Measurements from ENCODE around the gene ZYG11A.

ZYG11A gene

DNA sequence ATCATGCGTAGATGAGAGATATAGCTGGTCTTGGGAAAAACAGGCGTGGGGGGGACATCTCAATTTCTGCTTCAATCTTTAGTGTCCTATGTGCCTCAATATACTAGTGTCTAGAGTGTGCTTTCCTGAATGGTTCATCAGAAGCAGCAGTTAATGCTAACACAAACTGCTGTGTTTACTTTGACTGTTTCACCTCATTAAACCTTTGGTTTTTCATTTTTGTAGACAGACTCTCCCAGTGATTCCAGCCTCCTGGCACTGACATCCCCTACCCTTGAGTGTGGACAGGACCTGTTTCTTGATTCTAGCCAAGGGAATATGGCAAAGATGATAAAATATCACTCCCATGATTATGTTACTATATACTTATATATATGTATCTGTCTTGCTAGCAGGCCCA is 37.6 kb downstream of the ZYG11A start:
- DNase-seq: no peak

DNA sequence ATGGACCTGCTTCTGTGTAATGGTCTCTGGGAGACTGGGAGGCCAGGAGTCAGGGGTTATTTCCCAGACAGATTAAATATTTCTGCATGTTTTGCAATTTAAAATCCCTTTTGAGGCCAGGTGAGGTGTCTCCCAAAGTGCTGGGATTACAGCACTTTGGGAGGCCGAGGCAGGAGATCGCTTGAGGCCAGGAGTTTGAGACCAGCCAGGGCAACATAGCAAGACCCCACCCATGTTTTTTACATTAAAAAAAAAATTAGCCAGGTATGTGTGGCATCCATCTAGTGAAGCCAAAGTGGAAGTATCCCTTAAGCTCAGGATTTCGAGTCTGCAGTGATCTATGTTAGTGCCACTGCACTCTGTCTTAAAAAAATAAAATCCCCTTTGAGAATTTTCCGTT is 44.9 kb downstream of the ZYG11A start:
- DNase-seq: no peak

DNA sequence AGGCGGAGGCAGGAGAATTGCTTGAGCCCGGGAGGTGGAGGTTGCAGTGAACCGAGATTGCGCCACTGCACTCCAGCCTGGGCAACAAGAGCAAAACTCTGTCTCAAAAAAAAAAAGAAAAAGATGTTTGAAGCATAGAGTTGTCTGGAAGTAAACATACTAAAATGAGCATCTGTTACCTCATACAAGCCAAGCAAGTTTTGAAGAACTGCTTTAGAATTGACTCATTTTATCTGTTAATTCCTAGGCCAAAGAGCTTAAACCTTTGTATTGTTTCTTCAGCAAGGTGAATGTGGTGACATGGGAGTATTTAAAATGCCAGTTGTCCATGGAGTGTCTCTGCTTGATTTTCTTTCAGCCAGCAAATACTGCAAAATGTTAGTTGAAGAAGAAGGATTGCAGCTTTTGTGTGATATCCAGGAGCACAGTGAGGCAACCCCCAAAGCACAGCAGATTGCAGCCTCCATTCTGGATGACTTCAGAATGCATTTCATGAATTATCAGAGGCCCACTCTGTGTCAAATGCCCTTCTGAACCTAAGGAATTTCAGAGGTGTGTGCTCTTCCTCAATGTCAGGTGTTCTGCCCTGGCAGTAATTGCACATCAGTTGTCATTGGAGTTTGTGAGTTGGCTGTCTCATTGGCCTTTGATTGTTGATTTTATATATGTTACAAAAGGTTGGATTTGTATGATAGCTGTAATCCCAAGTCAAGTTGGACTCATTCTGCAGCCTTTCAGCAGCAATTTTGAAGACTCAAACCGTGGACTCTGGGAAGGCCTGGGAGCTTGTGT is 50.1 kb downstream of the ZYG11A start:
- DNase-seq: no peak

DNA sequence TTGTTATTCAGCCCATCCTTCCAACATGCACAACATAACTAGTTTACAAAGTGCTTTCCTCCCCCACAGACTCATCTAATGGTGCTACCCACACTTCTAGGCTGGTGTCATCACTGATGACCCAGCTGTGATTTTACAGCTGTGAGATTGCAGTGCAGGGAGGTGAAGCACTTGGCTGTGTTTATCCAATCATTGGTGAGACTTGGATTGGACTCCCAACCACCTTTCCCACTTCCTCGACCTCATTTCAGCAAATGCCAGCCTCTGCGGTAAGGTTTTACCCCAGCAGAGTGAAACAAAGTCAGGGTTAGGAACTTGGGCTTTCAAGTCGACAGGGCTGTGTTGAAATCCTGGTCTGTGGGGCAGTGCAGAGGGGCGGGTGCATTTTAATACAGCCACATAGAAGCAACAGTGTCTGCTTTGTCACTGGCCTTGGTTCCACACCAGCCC is 56.9 kb downstream of the ZYG11A start:
- DNase-seq: no peak

DNA sequence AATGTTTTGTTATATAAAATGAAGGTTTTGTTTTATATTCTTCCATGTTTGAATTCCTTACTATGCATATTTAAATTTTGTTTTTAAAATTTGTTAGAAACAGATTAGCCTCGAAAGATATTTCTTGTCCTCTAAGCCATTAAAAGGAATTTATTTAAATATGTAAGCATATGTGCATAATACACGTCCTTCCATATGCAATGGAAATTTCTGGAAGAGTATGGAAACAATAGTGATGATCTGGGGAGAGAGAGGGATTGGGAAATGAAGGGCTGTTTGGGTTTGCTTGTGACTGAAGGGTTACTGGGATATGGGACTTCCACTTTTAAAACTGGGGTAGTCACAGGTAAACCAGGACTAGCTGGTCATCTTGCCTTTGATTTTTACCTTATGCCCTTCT is 57.8 kb downstream of the ZYG11A start:
- DNase-seq: no peak

DNA sequence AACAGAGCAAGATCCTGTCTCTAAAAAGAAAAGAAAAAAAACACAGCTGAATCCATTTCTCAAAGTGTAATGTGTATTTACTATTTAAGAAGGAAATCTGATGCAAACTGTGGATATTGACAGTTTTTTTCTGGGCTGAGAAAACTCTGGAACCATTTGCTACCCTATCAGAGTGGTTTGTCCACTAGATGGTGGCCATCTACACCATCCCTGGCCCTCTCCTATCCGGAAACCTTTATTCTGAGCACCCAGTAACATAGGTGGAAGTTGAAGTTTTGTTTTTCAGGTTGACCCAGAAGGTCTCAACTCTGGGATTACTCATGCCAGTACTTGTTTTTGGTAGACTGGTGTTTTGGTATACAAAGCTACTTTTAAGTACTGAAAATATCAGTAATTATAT is 58.8 kb downstream of the ZYG11A start:
- DNase-seq: no peak

DNA sequence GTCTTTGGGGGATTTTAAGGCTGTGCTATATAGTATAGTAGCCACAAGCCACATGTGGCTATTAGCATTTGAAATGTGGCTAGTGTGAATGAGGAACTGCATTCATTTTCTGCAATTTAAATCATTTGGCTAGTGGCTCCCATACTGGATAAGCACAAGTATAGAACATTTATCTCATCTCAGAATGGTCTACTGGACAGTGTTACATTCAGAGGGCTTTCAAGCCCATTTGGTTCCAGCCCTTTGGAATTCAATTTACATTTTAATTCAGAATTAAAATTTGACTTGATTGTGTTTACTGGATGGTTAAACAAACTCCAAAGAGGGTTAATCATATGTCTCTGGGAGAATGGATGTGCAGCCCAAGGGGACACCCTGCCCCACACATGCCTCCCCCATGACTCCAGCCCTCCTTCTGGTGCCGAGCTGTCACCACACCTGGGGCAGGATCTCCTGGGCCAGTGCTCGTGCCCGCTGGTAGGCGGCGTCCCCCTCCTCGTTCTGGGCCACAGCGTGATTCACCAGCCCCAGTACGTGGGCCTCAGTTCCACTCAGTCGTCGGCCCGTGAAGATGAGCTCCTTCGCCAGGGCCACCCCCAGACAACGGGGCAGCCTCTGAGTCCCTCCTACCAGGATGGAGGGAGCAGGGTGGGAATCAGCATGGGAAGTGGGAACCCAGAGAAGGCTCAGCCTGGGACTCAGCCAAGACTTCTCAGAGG is 61.8 kb downstream of the ZYG11A start:
- DNase-seq: no peak

DNA sequence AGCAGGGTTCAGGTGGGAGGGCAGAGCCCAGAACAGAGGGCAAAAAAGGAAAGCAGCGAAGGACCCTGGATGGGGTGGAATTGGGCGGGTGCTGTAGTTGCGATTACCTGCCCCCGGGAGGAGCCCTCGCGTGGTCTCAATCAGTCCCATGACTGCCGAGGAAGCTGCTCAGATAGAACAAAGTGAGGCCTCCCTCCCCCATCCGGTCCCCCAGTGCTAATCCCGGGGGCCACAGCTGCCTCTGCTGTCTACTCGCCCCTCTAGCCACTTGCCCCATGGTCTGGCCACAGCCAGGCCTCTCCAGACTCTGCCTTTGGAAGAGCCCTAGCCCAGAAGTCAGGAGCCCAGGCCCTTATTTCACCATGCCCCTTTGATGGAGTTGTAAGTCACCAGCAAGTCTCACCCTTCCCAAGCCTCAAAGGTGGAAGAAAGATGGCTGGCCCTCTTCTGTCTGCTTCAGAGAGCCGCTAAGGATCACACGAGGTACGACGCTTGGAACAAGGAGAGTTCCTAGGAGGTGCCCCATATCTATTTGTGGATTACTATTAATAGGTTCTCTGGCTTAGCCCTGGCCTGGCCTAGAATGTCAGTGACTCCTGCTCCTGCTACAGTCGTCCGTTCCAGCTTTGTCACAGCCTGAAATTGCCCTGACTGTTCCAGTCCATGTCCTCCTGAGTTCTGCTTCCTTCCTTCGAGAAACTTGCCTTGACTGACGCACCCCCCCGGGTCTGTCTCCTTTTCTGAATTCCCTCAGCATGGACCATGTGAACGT is 62.6 kb downstream of the ZYG11A start:
- DNase-seq: no peak

DNA sequence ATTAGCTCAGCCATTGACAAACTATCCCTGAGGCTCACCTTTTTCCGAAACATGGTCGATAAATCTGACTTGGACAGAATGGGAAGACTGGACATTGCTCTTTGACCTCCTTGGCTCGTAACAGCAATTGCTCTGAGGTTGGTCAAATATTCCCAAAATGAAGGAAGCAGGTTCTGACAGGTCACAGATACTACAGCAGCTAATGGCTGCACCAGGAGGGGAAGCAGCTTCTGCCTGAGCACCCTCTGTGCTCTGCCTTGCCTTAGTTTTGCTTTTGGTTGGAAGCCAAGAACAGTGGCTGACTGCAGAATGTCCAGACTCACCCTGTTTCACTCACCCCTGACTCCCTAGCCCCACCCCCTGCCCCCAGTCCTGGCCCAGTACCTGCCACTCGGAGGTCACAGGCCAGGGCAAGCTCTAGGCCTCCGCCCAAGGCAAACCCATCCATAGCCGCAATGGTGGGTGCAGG is 63.6 kb downstream of the ZYG11A start:
- no peak for DNase-seq

DNA sequence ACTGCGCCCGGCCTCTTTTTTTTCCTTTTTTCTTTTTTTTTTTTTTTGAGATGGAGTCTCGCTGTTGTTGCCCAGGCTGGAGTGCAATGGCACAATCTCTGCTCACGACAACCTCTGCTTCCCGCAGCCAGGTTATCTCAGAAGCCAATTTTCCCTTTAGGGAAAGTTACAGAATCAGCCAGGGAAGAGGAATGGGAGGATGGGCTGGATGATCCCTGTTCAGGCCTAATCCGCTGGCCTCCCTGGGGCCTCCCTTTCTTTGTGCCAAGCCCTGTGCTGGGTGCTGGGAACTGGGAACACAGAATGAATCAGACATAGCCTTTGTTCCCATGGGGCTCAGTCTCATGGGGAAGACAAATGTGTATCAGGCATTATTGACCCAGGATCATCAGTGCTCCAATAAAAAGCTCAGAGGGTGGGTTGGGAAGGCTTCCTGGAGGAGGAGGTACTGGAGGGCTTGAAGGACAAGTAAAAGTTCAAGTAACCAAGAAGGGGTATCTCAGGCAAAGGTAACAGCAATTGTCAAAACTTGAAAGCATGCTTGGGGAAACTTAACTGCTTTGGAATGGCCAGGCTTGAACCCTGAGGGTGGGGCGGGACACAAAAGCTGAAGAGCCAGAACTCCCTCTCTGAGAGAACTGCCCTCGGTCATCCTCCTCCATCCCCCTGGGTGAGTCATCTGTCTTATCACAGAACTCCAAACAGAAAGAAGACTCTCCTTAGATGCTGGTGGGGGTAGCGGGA is 64.7 kb downstream of the ZYG11A start:
- no peak for DNase-seq

DNA sequence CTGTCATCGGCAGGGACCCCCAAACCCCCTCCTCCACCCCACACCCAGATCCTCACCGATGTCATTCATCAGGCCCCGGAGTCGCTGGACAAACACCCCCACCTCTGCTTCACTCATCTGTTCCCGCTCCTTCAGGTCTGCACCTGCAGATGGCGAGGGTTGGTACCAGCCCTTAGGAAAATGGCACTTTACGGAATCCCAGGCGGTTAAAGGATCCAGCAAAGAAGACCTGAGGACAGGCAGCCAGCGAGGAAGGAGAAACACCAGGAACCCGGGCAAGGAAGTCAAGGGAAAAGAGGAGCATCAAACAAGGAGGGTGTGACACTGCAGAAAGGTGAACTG is 65.2 kb downstream of the ZYG11A start:
- DNase-seq: no peak

DNA sequence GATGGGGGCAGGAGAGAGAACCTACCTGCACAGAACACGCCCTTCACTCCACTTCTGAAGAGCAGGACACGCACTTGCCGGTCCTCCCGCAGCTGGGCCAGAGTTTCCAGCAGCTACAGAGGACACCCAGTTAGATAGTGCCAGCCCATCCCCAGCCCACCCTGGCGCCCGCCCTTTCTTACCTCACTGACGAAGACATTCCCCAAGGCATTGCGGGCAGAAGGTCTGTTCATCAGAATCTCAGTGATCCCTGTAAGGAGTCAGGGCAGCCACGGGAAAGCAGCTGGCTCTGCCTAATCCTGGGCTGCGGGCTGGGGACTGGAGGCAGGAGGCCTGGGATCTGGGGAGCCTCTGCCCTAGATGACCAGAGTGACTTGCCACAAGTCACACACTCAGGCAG is 69.0 kb downstream of the ZYG11A start:
- no peak for DNase-seq

DNA sequence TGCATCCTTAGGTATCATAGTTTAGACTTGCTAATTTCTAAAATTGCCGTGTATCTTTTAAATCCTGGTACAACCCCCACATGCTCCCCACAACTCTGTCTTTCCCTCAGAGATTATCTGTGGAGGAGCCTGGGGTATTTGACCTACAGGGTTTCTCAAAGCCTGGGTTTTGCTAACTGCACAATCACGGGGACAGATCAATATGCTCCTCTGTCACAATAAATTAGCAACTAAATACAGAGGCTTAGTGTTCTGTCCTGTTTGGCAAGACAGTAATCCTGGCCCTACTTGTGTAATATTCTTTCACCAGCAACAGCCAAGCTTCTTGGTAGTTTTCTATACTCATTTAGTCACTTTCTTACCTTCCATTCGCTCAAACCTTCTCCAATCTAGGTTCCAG is 70.5 kb downstream of the ZYG11A start:
- DNase-seq: no peak

DNA sequence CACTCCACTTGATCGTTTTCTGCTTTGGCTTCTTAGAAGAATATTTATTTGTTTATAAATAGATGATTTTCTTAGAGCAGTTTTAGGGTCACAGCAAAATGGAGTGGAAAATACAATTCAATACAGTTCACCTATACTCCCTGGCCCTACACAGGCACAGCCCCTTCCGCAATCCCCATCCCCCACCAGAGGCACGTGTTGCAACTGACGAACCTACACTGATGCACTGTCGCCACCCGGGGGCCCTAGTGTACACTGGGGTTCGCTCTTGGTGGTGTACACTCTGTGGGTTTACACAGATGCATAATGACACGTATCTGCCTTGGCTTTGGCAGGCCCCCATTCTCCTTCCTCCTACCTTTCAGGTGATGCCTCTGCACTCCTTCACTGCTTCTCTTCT is 71.0 kb downstream of the ZYG11A start:
- no peak for DNase-seq

DNA sequence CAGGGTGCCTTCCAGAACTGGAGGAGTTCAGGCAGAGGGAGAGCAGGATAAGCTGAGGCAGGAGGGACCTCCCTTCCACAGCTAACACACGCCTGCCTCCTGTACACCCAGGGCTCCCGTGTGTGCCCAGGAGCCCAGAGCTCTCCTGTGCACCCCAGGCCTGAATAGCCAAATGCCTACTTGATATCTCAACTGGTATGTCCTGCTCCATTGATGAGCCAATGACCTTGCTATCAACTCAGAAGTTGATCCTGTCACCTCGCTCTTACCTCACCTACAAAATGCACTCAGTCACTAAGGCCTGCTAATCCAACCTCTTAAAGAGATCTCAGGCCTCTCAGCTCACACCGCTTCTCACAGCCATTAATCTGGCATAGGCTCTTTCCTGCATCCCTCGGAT is 71.9 kb downstream of the ZYG11A start:
- no peak for DNase-seq

DNA sequence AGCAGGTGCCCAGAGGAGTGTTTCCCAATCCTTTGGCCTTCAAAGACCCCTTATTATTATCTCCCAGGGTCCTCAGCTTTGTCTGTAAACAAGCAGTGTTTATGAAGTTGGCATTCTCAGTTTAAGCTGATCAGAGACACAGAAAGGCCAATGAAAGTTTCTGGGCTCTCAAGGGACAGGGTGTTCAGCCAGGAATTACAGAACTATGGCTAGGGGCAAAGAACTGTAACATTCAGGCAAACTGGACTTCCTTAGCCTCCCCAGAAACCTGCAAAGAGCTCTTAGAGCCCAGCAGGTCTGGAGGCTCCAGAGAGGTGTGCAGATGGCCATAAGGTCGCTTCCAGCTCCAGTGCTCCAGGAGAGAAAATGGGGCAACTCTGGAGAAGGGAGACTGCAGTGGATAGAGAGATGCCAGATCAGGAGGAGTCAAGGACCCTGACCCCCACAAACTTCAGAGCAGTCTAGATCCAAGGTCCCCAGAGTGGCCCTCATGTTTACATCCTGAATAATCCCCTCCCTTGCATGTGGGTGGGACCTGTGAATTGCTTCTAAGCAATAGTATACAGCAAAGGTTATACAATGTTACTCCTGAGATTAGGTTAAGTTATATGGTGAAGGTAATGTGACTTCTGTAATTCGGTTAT is 72.8 kb downstream of the ZYG11A start:
- no peak for DNase-seq

DNA sequence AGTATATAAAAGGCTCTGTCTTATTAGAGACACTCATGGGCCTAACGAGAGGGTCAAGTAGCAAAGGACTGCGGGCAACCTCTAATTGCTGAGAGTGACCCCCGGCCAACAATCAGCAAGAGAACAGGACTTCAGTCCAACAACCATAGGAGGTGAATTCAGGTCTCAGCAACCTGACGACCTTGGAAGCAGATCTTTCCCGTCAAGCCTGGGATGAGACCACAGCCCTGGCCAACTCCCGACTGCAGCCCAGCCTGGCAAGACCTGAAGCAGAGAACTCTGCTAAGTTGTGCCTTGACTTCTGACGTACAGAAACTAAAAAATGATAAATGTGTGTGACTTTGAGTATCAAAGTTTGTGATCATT is 73.3 kb downstream of the ZYG11A start:
- DNase-seq: no peak

DNA sequence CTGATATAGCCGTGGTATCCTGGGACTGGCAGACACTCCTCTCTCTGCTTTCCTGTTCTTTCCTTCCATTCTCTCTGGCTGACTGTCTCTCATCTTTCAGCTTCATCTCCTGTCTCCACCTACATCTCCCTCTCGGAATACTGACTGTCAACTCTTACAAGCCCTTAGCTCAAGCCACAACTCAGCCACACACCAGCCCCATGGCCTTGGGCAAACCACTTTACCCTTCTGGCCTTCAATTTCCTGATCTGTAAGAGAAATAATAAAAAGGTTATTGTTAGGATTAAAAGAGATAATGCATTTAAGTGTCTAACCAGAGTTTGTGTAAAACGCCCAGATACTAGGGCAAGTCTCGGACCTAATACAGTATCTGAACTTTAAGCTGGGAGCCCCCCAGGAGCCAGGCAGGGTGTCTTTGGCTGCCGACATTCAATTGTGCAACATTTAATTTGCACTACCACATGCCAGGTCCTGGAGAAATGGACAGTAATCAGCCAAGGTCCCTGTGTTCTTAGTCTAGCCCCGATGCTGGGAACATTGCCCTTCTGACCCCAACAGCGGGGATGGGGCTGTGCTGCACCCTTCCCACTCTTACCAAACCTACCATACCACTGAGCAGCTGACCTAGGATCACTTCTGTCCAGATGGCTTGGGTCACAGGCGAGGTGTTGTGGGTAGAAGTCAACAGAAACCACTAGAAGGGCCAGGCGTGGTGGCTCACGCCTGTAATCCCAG is 73.8 kb downstream of the ZYG11A start:
- DNase-seq: no peak

DNA sequence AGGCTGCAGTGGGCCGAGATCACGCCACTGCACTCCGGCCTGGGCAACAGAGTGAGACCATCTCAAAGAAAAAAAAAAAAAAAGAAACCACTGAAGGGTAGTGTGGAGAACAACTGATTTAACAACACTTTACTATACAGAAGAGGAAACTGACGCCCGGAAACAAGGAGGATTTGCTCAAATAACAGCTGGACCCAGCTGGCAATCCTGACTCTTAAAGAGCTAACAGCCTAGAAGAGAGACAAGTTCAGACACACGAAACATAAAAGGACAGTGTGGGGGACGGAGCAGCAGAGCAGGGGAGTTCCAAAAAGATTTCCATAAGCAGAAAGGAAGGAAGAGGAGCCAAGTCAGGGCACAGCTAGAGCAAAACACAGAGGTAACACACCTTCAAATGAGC is 74.6 kb downstream of the ZYG11A start:
- no peak for DNase-seq

DNA sequence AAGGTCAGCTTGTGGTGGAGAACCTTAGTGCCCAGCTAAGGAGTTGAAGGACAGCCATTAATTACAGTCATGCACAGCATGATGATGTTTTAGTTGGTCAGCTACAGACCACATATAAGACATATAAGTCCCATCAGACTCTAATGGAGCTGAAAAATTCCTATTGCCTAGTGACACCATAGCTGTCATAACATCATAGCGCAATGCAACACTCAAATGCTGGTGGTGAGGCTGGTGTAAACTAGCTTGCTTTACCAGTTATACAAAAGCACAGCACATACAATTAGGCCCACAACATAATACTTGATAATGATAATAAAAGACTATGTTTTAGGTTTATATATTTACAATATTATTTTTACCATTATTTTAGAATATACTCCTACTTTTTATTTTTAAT is 75.0 kb downstream of the ZYG11A start:
- no peak for DNase-seq

DNA sequence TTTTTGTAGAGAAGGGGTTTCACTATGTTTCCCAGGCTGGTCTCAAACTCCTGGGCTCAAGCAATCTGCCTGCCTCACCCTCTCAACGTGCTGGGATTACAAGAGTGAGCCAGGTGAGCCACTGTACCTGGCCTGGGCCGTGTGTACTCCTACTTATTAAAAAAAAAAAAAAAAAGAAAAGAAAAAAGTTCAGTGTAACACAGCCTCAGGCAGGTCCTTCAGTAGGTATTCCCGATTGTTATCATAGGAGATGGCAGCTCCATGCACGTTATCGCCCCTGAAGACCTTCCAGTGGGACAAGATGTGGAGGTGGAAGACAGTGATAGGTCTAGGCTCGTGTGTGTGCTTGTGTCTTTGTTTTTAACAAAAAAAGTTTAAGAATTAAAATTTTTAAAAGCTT is 75.6 kb downstream of the ZYG11A start:
- DNase-seq: no peak
